Liver (tissue), 9 donors: ENCODE results near the gene PRMT3. TPM values are rescaled to one million over a fixed set of nuclear protein-coding genes. Genes with fewer than 3 reads are reported as not detected.

ENCODE experiments used
- DNase-seq: peaks from one replicate; pipeline ENCODE4 v3.0.0-alpha.2; 2017; ENCODE audit warnings: low spot score
- H3K27ac ChIP-seq, 2 donors: one replicate each; pipeline ENCODE4 v1.7.0; 2013; ENCODE audit warnings: inconsistent platforms in 2 of 2, low read length in 2 of 2, control low read depth in 1 of 2, low read depth in 1 of 2, mild to moderate bottlenecking in 1 of 2
- H3K27me3 ChIP-seq, 4 donors: one replicate each; pipeline versions ENCODE4 v1.6.1 to v1.7.0; 2013; ENCODE audit warnings: low read length in 3 of 4, inconsistent platforms in 1 of 4, mild to moderate bottlenecking in 1 of 4, moderate library complexity in 1 of 4; ENCODE audit not compliant: control insufficient read depth in 4 of 4, insufficient read depth in 4 of 4
- H3K36me3 ChIP-seq, 4 donors: one replicate each; pipeline versions ENCODE4 v1.6.1 to v1.7.0; 2013; ENCODE audit warnings: low read length in 3 of 4, mild to moderate bottlenecking in 3 of 4, low read depth in 1 of 4, moderate library complexity in 1 of 4; ENCODE audit not compliant: control insufficient read depth in 4 of 4, insufficient read depth in 3 of 4
- H3K4me1 ChIP-seq, 4 donors: one replicate each; pipeline versions ENCODE4 v1.6.1 to v1.7.0; 2013; ENCODE audit warnings: low read length in 3 of 4, mild to moderate bottlenecking in 3 of 4, moderate library complexity in 1 of 4; ENCODE audit not compliant: control insufficient read depth in 4 of 4, insufficient read depth in 4 of 4
- H3K4me3 ChIP-seq, 3 donors: one replicate each; pipeline versions ENCODE4 v1.6.1 to v1.7.0; 2013; ENCODE audit warnings: low read length in 3 of 3, control low read depth in 1 of 3, low read depth in 1 of 3, mild to moderate bottlenecking in 1 of 3
- H3K9ac ChIP-seq, 2 donors: one replicate each; pipeline ENCODE4 v1.7.0; 2013; ENCODE audit warnings: low read length in 2 of 2, mild to moderate bottlenecking in 2 of 2, moderate library complexity in 2 of 2, control low read depth in 1 of 2, low read depth in 1 of 2
- H3K9me3 ChIP-seq, 4 donors: one replicate each; pipeline versions ENCODE4 v1.6.1 to v1.7.0; 2013; ENCODE audit warnings: low read length in 3 of 4; ENCODE audit not compliant: control insufficient read depth in 4 of 4
- CTCF ChIP-seq: fragments of 150-350 bp; IDR thresholded peaks from 2 replicates; pipeline ENCODE4 v1.5.1; 2017; ENCODE audit warnings: improper control_type of control experiment, low read depth, low read length; ENCODE audit not compliant: missing input control
- EGR1 ChIP-seq, 2 donors: IDR thresholded peaks; 2 replicates each; pipeline ENCODE4 v1.6.1; 2016 to 2018; ENCODE audit warnings: antibody characterized with exemption in 2 of 2, low read depth in 2 of 2
- FOXA1 ChIP-seq: IDR thresholded peaks from 2 replicates; pipeline ENCODE4 v1.6.1; 2016; ENCODE audit warnings: antibody characterized with exemption
- FOXA2 ChIP-seq: IDR thresholded peaks from 2 replicates; pipeline ENCODE4 v1.6.1; 2016; ENCODE audit warnings: antibody characterized with exemption
- GABPA ChIP-seq, 2 donors: IDR thresholded peaks in 1 of 2; conservative IDR thresholded peaks in 1 of 2; 2 replicates each; pipeline ENCODE4 v1.6.1; 2016; ENCODE audit warnings: antibody characterized with exemption in 2 of 2, mild to moderate bottlenecking in 1 of 2, moderate library complexity in 1 of 2
- HNF4A ChIP-seq, 2 donors: conservative IDR thresholded peaks; 2 replicates each; pipeline ENCODE4 v1.6.1; 2016; ENCODE audit warnings: antibody characterized with exemption in 2 of 2, mild to moderate bottlenecking in 2 of 2
- HNF4G ChIP-seq: IDR thresholded peaks from 2 replicates; pipeline ENCODE4 v1.6.1; 2016; ENCODE audit warnings: antibody characterized with exemption
- JUND ChIP-seq, 2 donors: IDR thresholded peaks; 2 replicates each; pipeline ENCODE4 v1.6.1; 2016; ENCODE audit warnings: antibody characterized with exemption in 2 of 2
- RAD21 ChIP-seq, 2 donors: IDR thresholded peaks; 2 replicates each; pipeline ENCODE4 v1.6.1; 2016; ENCODE audit warnings: antibody characterized with exemption in 2 of 2, mild to moderate bottlenecking in 2 of 2
- RXRA ChIP-seq, 2 donors: IDR thresholded peaks; 2 replicates each; pipeline ENCODE4 v1.6.1; 2017 to 2018; ENCODE audit warnings: antibody characterized with exemption in 2 of 2, mild to moderate bottlenecking in 1 of 2
- YY1 ChIP-seq: IDR thresholded peaks from 2 replicates; pipeline ENCODE4 v1.6.1; 2016; ENCODE audit warnings: antibody characterized with exemption, mild to moderate bottlenecking
- polyA plus RNA-seq, 2 donors: library from polyadenylated mRNA; stranded (reverse) in 1 of 2; unstranded in 1 of 2; fragments of 200-250 nt in 1 of 2; fragments of >200 nt in 1 of 2; fragmentation: Nextera tagmentation in 1 of 2; extraction: Ambion mirVana in 1 of 2; gene quantifications; one replicate each; pipeline versions ENCODE4 v1.2.1 to v1.2.3, GENCODE V29; 2013 to 2015
- total RNA-seq, 2 donors: library from RNA; depleted of rRNA; stranded (reverse); fragments of >200 nt; gene quantifications; one replicate each; pipeline ENCODE4 v1.2.3, GENCODE V29; 2014
- TF ChIP-seq, protein P1 (sequence below): IDR thresholded peaks from 2 replicates; pipeline ENCODE4 v1.6.1; 2016; ENCODE audit warnings: antibody characterized with exemption
- TF ChIP-seq, protein P2 (sequence below): IDR thresholded peaks from 2 replicates; pipeline ENCODE4 v1.6.1; 2016; ENCODE audit warnings: antibody characterized with exemption
- TF ChIP-seq, protein P3 (sequence below): IDR thresholded peaks from 2 replicates; pipeline ENCODE4 v1.6.1; 2016; ENCODE audit warnings: antibody characterized with exemption, mild to moderate bottlenecking
- donor health status: healthy.
- donor health status: healthy.
- donor health status: healthy.
- donor health status: healthy.
- donor health status: healthy.

PRMT3 gene
- total and polyA plus RNA-seq, 4 donors, result 3.5 to 15.8 (median 7.8) TPM

- no peak for TF ChIP-seq GABPA (IDR thresholded peaks at IDR 0.05 in 1 of 2, conservative IDR thresholded peaks at IDR 0.05 in 1 of 2)
- no peak for TF ChIP-seq CTCF
- no peak for TF ChIP-seq RAD21 (IDR thresholded peaks at IDR 0.05)
These were observed 20.1 kb upstream of the PRMT3 start (continued) for GRCh38 chr11:20367313-20367948.

GRCh38 chr11:20368438-20368837 lies 19.1 kb upstream of the PRMT3 start:
- Histone ChIP-seq H3K9me3 (no peaks in the 10 kb centered on the region), H3K27me3 (no peaks in the 10 kb centered on the region), H3K4me1 (peaks cover 1 to 10% (median 8%) of the 10 kb centered on the region in 4 donors), H3K27ac (no peak overlapping the region), H3K36me3 (peaks cover 0 to 7% (median 1%) of the 10 kb centered on the region in 4 donors), H3K4me3 (no peak overlapping the region), H3K9ac (no peak overlapping the region)
- no peak for DNase-seq
- no peak for TF ChIP-seq GABPA (IDR thresholded peaks at IDR 0.05 in 1 of 2, conservative IDR thresholded peaks at IDR 0.05 in 1 of 2)
- TF ChIP-seq, protein P1, sequence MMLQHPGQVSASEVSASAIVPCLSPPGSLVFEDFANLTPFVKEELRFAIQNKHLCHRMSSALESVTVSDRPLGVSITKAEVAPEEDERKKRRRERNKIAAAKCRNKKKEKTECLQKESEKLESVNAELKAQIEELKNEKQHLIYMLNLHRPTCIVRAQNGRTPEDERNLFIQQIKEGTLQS, result no peak
- TF ChIP-seq YY1, result no peak

GRCh38 chr11:20369826-20370225 lies 17.7 kb upstream of the PRMT3 start:
- Histone ChIP-seq H3K27ac (no peak overlapping the region), H3K4me3 (no peak overlapping the region), H3K36me3 (peaks cover 0 to 7% (median 4%) of the 10 kb centered on the region in 4 donors), H3K9ac (no peak overlapping the region), H3K9me3 (no peaks in the 10 kb centered on the region), H3K27me3 (no peaks in the 10 kb centered on the region), H3K4me1 (peaks cover 0 to 1% (median under 1%) of the 10 kb centered on the region in 4 donors)
- DNase-seq, result no peak
- TF ChIP-seq HNF4G, result no peak
- TF ChIP-seq, protein P1, result no peak
- TF ChIP-seq GABPA (IDR thresholded peaks at IDR 0.05 in 1 of 2, conservative IDR thresholded peaks at IDR 0.05 in 1 of 2), result no peak
- TF ChIP-seq YY1, result no peak
- no peak for TF ChIP-seq JUND (IDR thresholded peaks at IDR 0.05)
- no peak for TF ChIP-seq FOXA1
- no peak for TF ChIP-seq RXRA (IDR thresholded peaks at IDR 0.05)
- no peak for TF ChIP-seq CTCF
- no peak for TF ChIP-seq EGR1 (IDR thresholded peaks at IDR 0.05; ENCODE audit: low read depth in 2 of 2)
- TF ChIP-seq HNF4A (conservative IDR thresholded peaks at IDR 0.05), result no peak
- TF ChIP-seq, protein P2, sequence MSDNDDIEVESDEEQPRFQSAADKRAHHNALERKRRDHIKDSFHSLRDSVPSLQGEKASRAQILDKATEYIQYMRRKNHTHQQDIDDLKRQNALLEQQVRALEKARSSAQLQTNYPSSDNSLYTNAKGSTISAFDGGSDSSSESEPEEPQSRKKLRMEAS, result no peak
- TF ChIP-seq FOXA2, result no peak
- no peak for TF ChIP-seq RAD21 (IDR thresholded peaks at IDR 0.05)
- TF ChIP-seq, protein P3, sequence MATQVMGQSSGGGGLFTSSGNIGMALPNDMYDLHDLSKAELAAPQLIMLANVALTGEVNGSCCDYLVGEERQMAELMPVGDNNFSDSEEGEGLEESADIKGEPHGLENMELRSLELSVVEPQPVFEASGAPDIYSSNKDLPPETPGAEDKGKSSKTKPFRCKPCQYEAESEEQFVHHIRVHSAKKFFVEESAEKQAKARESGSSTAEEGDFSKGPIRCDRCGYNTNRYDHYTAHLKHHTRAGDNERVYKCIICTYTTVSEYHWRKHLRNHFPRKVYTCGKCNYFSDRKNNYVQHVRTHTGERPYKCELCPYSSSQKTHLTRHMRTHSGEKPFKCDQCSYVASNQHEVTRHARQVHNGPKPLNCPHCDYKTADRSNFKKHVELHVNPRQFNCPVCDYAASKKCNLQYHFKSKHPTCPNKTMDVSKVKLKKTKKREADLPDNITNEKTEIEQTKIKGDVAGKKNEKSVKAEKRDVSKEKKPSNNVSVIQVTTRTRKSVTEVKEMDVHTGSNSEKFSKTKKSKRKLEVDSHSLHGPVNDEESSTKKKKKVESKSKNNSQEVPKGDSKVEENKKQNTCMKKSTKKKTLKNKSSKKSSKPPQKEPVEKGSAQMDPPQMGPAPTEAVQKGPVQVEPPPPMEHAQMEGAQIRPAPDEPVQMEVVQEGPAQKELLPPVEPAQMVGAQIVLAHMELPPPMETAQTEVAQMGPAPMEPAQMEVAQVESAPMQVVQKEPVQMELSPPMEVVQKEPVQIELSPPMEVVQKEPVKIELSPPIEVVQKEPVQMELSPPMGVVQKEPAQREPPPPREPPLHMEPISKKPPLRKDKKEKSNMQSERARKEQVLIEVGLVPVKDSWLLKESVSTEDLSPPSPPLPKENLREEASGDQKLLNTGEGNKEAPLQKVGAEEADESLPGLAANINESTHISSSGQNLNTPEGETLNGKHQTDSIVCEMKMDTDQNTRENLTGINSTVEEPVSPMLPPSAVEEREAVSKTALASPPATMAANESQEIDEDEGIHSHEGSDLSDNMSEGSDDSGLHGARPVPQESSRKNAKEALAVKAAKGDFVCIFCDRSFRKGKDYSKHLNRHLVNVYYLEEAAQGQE, result no peak
